GM12891 (cell line): ENCODE results near the gene PPP2R3B.

Experiments used
- DNase-seq: peaks from one replicate; pipeline ENCODE4 v3.0.0; 2011; ENCODE audit warnings: low spot score; ENCODE audit not compliant: insufficient read length
- FAIRE-seq: peaks from 2 replicates; lab custom pipeline; 2011; peaks lifted over from hg19 to GRCh38; lab: Jason Lieb, UNC
- PAX5 ChIP-seq: IDR thresholded peaks from 2 replicates; pipeline ENCODE4 v1.6.1; 2011; ENCODE audit warnings: low read length, moderate library complexity, mild to moderate bottlenecking; ENCODE audit not compliant: insufficient read depth, severe bottlenecking
- POLR2A ChIP-seq: IDR thresholded peaks from 2 replicates; pipeline ENCODE4 v1.6.1; 2011; ENCODE audit warnings: low read depth, low read length, control low read depth
- POLR2AphosphoS5 ChIP-seq: IDR thresholded peaks from 2 replicates; pipeline ENCODE4 v1.6.1; 2011; ENCODE audit warnings: low read depth, low read length, control low read depth
- POU2F2 ChIP-seq: IDR thresholded peaks from 2 replicates; pipeline ENCODE4 v1.6.1; 2011; ENCODE audit warnings: low read depth, mild to moderate bottlenecking, control low read depth, low read length, moderate library complexity
- SPI1 ChIP-seq: IDR thresholded peaks from 2 replicates; pipeline ENCODE4 v1.6.1; 2011; ENCODE audit warnings: low read depth, low read length, control low read depth
- TAF1 ChIP-seq: IDR thresholded peaks from 2 replicates; pipeline ENCODE4 v1.6.1; 2011; ENCODE audit warnings: low read depth, low read length, control low read depth

PPP2R3B gene

GRCh38 chrX:348461-349117 is 38.1 kb downstream of the PPP2R3B start:
- no peak for DNase-seq
- no peak for FAIRE-seq
- TF ChIP-seq POLR2A (no peak), TAF1 (no peak), POLR2AphosphoS5 (no peak)

DNA sequence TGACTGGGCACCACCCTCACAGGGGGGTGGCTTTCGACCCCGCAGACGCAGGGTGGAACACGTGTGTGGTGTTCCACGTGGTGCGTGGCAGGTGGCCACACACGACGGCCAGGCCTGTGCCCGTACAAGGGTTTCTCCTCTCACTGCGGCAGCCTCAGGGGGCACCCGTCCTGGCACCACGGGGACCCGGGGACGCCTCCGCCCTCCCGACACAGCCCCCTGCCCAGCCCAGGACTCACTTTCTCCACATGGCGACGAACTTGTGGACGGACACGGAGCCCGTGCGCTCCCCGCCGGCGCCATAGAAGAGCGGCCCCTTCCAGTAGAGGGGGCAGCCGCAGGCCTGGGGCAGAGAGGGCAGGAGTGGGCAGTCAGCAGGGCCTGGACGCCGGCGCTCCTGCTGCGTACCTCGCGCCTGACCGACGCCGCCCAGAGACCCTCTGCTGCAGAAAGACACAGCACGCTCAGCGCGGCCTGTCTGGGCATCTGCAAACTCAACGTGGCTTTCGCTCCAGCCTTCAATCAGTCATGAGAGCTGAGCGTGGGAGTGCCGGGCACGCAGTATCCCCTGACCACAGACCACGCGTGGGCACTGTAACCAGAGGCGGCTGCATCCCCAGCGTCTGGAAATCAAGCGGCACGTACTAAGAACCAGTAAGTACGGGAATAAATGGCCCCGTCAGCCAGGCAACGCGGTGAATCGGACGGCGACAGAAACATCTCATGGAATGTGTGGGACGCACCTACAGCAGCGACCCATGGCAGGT is 39.2 kb downstream of the PPP2R3B start:
- no peak for TF ChIP-seq PAX5
- no peak for TF ChIP-seq POLR2AphosphoS5
- no peak for TF ChIP-seq TAF1
- TF ChIP-seq POLR2A: no peak
- TF ChIP-seq SPI1: no peak
- TF ChIP-seq POU2F2: no peak
- no peak for DNase-seq
- no peak for FAIRE-seq

DNA sequence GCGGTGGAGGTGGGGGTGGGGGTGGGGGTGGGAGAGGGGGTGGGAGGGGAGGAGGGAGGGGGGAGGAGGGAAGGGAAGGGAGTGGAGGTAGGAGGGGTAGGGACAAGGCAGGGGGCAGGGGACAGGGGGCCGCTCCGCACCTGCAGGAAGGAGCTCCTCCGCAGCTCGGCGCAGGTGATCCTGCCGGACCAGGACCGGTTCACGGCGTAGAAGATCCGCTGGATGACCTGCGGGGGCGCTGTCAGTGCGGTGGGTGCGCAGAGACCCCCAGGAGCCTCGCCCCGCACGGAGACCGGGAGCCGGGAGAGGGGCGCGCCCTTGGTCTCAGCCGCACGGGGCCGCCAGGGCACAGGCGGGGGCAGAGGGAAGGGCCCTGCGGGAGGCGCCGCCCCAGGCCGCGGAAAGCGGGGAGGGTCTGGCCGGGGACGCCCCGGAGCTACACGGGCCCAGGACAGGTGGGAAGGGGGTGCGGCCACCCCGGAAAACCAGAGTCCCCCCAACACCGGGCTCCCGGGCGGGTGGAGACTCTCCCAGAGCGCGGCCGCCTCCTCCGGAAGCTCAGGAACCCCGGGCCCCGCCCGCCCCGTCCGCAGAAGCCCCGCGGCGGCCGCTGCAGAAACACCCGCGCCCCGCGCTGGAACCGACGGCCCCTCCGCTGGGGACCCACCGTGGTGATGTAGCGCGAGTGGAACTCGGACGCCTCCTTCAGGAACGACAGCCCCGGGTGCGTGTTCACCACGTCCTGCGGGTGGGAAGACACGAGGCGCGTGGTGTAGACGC is 40.5 kb downstream of the PPP2R3B start:
- FAIRE-seq: no peak
- no peak for DNase-seq
- TF ChIP-seq PAX5 (no peak), TAF1 (no peak), POU2F2 (no peak), POLR2AphosphoS5 (no peak), POLR2A (no peak), SPI1 (no peak)

- no peak for DNase-seq
- no peak for FAIRE-seq
- no peak for TF ChIP-seq PAX5
- TF ChIP-seq POLR2A: no peak
- TF ChIP-seq POU2F2: no peak
- no peak for TF ChIP-seq POLR2AphosphoS5
- TF ChIP-seq SPI1: no peak
- TF ChIP-seq TAF1: no peak
Measured at GRCh38 chrX:345020-345925, 41.4 kb downstream of the PPP2R3B start.

GRCh38 chrX:344371-344901 is 42.3 kb downstream of the PPP2R3B start:
- TF ChIP-seq POLR2AphosphoS5 (no peak), POLR2A (no peak), POU2F2 (no peak), SPI1 (no peak), PAX5 (no peak), TAF1 (no peak)
- FAIRE-seq (no peak), DNase-seq (no peak)

GRCh38 chrX:341541-342101 is 45.1 kb downstream of the PPP2R3B start:
- no peak for FAIRE-seq
- no peak for TF ChIP-seq POLR2AphosphoS5
- no peak for TF ChIP-seq TAF1
- no peak for TF ChIP-seq SPI1
- TF ChIP-seq POLR2A: no peak
- no peak for TF ChIP-seq PAX5
- DNase-seq: no peak

DNA sequence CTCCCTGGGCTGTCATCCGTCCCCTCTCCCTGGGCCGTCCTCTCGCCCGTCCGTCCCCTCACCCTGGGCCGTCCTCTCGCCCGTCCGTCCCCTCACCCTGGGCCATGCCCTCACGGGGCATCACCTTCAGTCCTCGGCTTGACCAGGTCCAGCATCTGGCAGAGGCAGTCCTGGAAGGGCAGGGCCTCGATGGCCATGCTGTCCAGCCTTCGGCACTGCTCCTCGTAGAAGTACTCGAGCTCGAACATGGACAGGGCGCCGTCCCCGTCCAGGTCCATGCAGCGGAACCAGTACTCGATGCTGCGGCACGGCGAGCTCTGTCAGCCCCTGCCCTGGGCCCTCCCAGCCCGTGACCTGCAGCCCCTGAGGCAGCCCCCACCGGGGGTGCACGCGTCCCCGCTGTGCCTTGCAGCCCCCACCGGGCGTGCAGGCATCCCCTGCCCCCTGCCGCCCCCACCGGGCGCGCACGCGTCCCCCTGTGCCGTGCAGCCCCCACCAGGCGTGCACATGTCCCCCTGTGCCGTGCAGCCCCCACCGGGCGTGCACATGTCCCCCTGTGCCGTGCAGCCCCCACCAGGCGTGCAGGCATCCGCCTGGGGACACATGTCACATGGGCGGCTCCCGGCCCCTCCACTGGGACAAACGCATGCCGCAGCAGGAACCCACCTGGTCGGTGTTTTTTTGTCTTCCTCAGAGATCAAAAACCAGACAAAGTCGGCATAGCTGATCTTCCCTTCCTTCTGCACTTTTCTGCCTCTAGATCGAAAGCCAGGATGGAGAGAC is 45.9 kb downstream of the PPP2R3B start:
- FAIRE-seq: no peak
- no peak for DNase-seq
- TF ChIP-seq POU2F2: no peak

DNA sequence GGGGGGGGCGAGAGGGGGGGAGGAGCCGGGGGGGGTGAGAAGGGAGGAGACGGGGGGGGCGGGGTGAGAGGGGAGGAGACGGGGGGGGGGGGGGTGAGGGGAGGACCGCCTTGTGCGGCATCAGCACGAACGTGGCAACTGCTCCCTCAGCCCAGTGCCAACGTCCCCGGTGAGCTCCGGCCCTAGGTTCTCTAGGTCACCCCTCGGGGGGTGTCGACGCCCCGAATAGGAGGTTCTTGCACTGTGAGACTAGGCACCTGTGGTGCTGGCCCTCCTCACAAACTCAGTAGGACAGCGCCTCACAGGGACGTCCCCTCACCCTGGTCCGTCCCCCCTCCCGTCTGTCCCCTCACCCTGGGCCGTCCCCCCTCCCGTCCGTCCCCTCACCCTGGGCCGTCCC is 46.6 kb downstream of the PPP2R3B start:
- no peak for DNase-seq
- no peak for TF ChIP-seq POU2F2
- no peak for TF ChIP-seq PAX5
- TF ChIP-seq SPI1: no peak
- TF ChIP-seq POLR2AphosphoS5: no peak
- TF ChIP-seq TAF1: no peak
- no peak for TF ChIP-seq POLR2A
- no peak for FAIRE-seq
